ENCODE results near the gene SLCO2A1. TPM values are rescaled to one million over a fixed set of nuclear protein-coding genes. Genes with fewer than 3 reads are reported as not detected.

The SLCO2A1 gene
- total RNA-seq, 2 donors from 2014 or later = 26.3 to 34.8 TPM

GRCh38 chr3:133926736-133927539 is 102.8 kb downstream of the SLCO2A1 start:
- H3K9me3 ChIP-seq = no peaks in the 10 kb centered on the region
- no peaks in the 10 kb centered on the region for H3K4me1 ChIP-seq
- no peak for TF ChIP-seq CTCF (IDR thresholded peaks at IDR 0.05)
- intact Hi-C loops (cut with DNase I) = loop anchor here (5.0 to 10.0 kb wide), 2 partner anchors 265 to 1202 kb away; partner anchors contain the start of genes NPHP3 and TOPBP1
- peak; percentile 20 for DNase-seq
- peak overlapping the region; percentile 22 for H3K4me3 ChIP-seq
- H3K27me3 ChIP-seq = no peaks in the 10 kb centered on the region
- no peak overlapping the region for H3K9ac ChIP-seq (ENCODE audit: low read depth in 2 of 2, low read length in 2 of 2)
- H3K36me3 ChIP-seq = no peaks in the 10 kb centered on the region
- H3K27ac ChIP-seq = no peak overlapping the region

GRCh38 chr3:133925960-133926735 is 103.6 kb downstream of the SLCO2A1 start:
- no peak overlapping the region for H3K4me3 ChIP-seq
- H3K4me1 ChIP-seq = no peaks in the 10 kb centered on the region
- no peak overlapping the region for H3K9ac ChIP-seq (ENCODE audit: low read depth in 2 of 2, low read length in 2 of 2)
- intact Hi-C loops (cut with DNase I) = loop anchor here (5.0 to 10.0 kb wide), 2 partner anchors 264 to 1201 kb away; partner anchors contain the start of genes NPHP3 and TOPBP1
- DNase-seq = peak; percentile 13
- H3K27me3 ChIP-seq = no peaks in the 10 kb centered on the region
- no peak for TF ChIP-seq CTCF (IDR thresholded peaks at IDR 0.05)
- H3K27ac ChIP-seq = no peak overlapping the region
- H3K36me3 ChIP-seq = no peaks in the 10 kb centered on the region
- no peaks in the 10 kb centered on the region for H3K9me3 ChIP-seq

GRCh38 chr3:133924041-133924440 is 105.7 kb downstream of the SLCO2A1 start:
- intact Hi-C loops (cut with DNase I) = loop anchor here (10.0 kb wide), 1 partner anchor 1199 kb away; the partner anchor contains the start of gene NPHP3
- Histone ChIP-seq H3K9me3 (no peaks in the 10 kb centered on the region), H3K4me3 (no peak overlapping the region), H3K36me3 (no peaks in the 10 kb centered on the region), H3K9ac (ENCODE audit: low read depth in 2 of 2, low read length in 2 of 2) (no peak overlapping the region), H3K27ac (no peak overlapping the region), H3K4me1 (no peaks in the 10 kb centered on the region), H3K27me3 (no peaks in the 10 kb centered on the region)
- no peak for TF ChIP-seq CTCF (IDR thresholded peaks at IDR 0.05)
- no peak for DNase-seq

GRCh38 chr3:133921592-133921991 is 108.1 kb downstream of the SLCO2A1 start:
- H3K4me3 ChIP-seq = no peak overlapping the region
- H3K9me3 ChIP-seq = no peaks in the 10 kb centered on the region
- TF ChIP-seq CTCF (IDR thresholded peaks at IDR 0.05) = no peak
- H3K27me3 ChIP-seq = no peaks in the 10 kb centered on the region
- DNase-seq = no peak
- H3K27ac ChIP-seq = no peak overlapping the region
- H3K36me3 ChIP-seq = no peaks in the 10 kb centered on the region
- H3K9ac ChIP-seq (ENCODE audit: low read depth in 2 of 2, low read length in 2 of 2) = no peak overlapping the region
- H3K4me1 ChIP-seq = no peaks in the 10 kb centered on the region
- intact Hi-C loops (cut with DNase I) = loop anchor here (10.0 kb wide), 1 partner anchor 1197 kb away; the partner anchor contains the start of gene NPHP3

GRCh38 chr3:133917144-133917543 is 112.6 kb downstream of the SLCO2A1 start:
- intact Hi-C loops (cut with DNase I) = no loop called here
- no peak for TF ChIP-seq CTCF (IDR thresholded peaks at IDR 0.05)
- H3K4me1 ChIP-seq = no peaks in the 10 kb centered on the region
- H3K27ac ChIP-seq = no peak overlapping the region
- H3K4me3 ChIP-seq = no peak overlapping the region
- DNase-seq = no peak
- no peaks in the 10 kb centered on the region for H3K36me3 ChIP-seq
- no peaks in the 10 kb centered on the region for H3K9me3 ChIP-seq
- no peak overlapping the region for H3K9ac ChIP-seq (ENCODE audit: low read depth in 2 of 2, low read length in 2 of 2)
- no peaks in the 10 kb centered on the region for H3K27me3 ChIP-seq

Measured in colonic mucosa (tissue), 4 donors.